Mesothelial cell of epicardium (in vitro differentiated cells): Measurements from ENCODE around the gene THOP1. TPM values are rescaled to one million over a fixed set of nuclear protein-coding genes. Genes with fewer than 3 reads are reported as not detected.

ENCODE experiments used
- DNase-seq, 2 experiments: peaks; one replicate each; pipeline ENCODE4 v3.0.0; 2021; ENCODE audit warnings: low spot score in 2 of 2; ENCODE audit not compliant: unreplicated experiment in 2 of 2
- H3K27ac Mint-ChIP-seq: 2 replicates; pipeline ENCODE4 v1.8.0; 2021; ENCODE audit warnings: mixed read lengths
- H3K27me3 Mint-ChIP-seq: 2 replicates; pipeline ENCODE4 v1.8.0; 2021; ENCODE audit warnings: low read depth, mixed read lengths
- H3K36me3 Mint-ChIP-seq: 2 replicates; pipeline ENCODE4 v1.8.0; 2021; ENCODE audit warnings: mixed read lengths
- H3K4me1 Mint-ChIP-seq: 2 replicates; pipeline ENCODE4 v1.8.0; 2021; ENCODE audit warnings: mixed read lengths
- H3K4me3 Mint-ChIP-seq: 2 replicates; pipeline ENCODE4 v1.8.0; 2021; ENCODE audit warnings: mild to moderate bottlenecking, moderate library complexity, mixed read lengths
- H3K9me3 Mint-ChIP-seq: 2 replicates; pipeline ENCODE4 v1.8.0; 2021; ENCODE audit warnings: mixed read lengths
- CTCF ChIP-seq: fragments of 200-600 bp; sonication (generic); IDR thresholded peaks from one replicate; pipeline ENCODE4 v1.5.0; 2021; ENCODE audit warnings: antibody characterized with exemption; ENCODE audit not compliant: unreplicated experiment
- total RNA-seq: library from RNA; stranded (reverse); gene quantifications from 3 replicates; pipeline ENCODE4 v1.2.1, GENCODE V29; 2021

Gene THOP1
- total RNA-seq, 1 donor from 2014 or later = 80.8 TPM

- TF ChIP-seq CTCF = no peak
- H3K4me1 Mint-ChIP-seq = peaks cover 39% of the 10 kb centered on the region
- peak overlapping the region; percentile 84 for H3K4me3 Mint-ChIP-seq
- H3K9me3 Mint-ChIP-seq = no peaks in the 10 kb centered on the region
- H3K36me3 Mint-ChIP-seq = peaks cover 6% of the 10 kb centered on the region
- peak overlapping the region; percentile 94 for H3K27ac Mint-ChIP-seq
- DNase-seq = no peak
- H3K27me3 Mint-ChIP-seq = no peaks in the 10 kb centered on the region
Observed at GRCh38 chr19:2782329-2782935, 2.9 kb upstream of the THOP1 start.

GRCh38 chr19:2782936-2783780, 2.1 kb upstream of the THOP1 start, which contains the start of gene SGTA:
Gene SGTA, minus strand, starts transcription at chr19:2783273. Its CDS starts 14,205 bp downstream, at chr19:2769068.
- peaks cover 5% of the 10 kb centered on the region for H3K36me3 Mint-ChIP-seq
- no peaks in the 10 kb centered on the region for H3K27me3 Mint-ChIP-seq
- peak within 1 kb of the TSS; percentile 98 for H3K27ac Mint-ChIP-seq
- peak; percentile 88 to 94 for DNase-seq
- TF ChIP-seq CTCF = peak; percentile 22
- peaks cover 39% of the 10 kb centered on the region for H3K4me1 Mint-ChIP-seq
- H3K9me3 Mint-ChIP-seq = no peaks in the 10 kb centered on the region
- peak within 1 kb of the TSS; percentile 84 for H3K4me3 Mint-ChIP-seq

- peak overlapping the region; percentile 84 for H3K4me3 Mint-ChIP-seq
- peaks cover 5% of the 10 kb centered on the region for H3K36me3 Mint-ChIP-seq
- H3K4me1 Mint-ChIP-seq = peaks cover 39% of the 10 kb centered on the region
- H3K9me3 Mint-ChIP-seq = no peaks in the 10 kb centered on the region
- H3K27me3 Mint-ChIP-seq = no peaks in the 10 kb centered on the region
- DNase-seq = no peak
- no peak for TF ChIP-seq CTCF
- H3K27ac Mint-ChIP-seq = peak overlapping the region; percentile 98
Observed at GRCh38 chr19:2783781-2784145, 1.5 kb upstream of the THOP1 start.

GRCh38 chr19:2787115-2787514, 1.8 kb downstream of the THOP1 start:
- no peak overlapping the region for H3K27ac Mint-ChIP-seq
- no peak for DNase-seq
- peaks cover 30% of the 10 kb centered on the region for H3K4me1 Mint-ChIP-seq
- H3K4me3 Mint-ChIP-seq = peak overlapping the region; percentile 55
- no peaks in the 10 kb centered on the region for H3K9me3 Mint-ChIP-seq
- no peak for TF ChIP-seq CTCF
- no peaks in the 10 kb centered on the region for H3K27me3 Mint-ChIP-seq
- H3K36me3 Mint-ChIP-seq = peaks cover 2% of the 10 kb centered on the region

- Mint-ChIP-seq H3K4me1 (peaks cover 25% of the 10 kb centered on the region), H3K4me3 (peak overlapping the region; percentile 14), H3K27me3 (no peaks in the 10 kb centered on the region), H3K9me3 (no peaks in the 10 kb centered on the region), H3K27ac (no peak overlapping the region), H3K36me3 (peaks cover 4% of the 10 kb centered on the region)
- TF ChIP-seq CTCF = no peak
- DNase-seq = no peak
Observed at GRCh38 chr19:2788237-2788636, 2.9 kb downstream of the THOP1 start.
